ENCODE data around the gene DND1.

GRCh38 chr5:140710899-140711552 lies 37.6 kb upstream of the DND1 start:
- no peak for TF ChIP-seq CTCF (IDR thresholded peaks at IDR 0.05; ENCODE audit: low read depth, low read length)
- no peak for TF ChIP-seq EZH2phosphoT487 (IDR thresholded peaks at IDR 0.05; ENCODE audit: low read depth)
